K562 (cell line): ENCODE results near the gene CFAP54. TPM values are rescaled to one million over a fixed set of nuclear protein-coding genes. Genes with fewer than 3 reads are reported as not detected.

Source experiments
- ATAC-seq: fragments of 200-7000 bp; cut with Tn5 transposase; 3 replicates; pipeline ENCODE4 v1.9.1; 2020; ENCODE audit warnings: moderate library complexity
- BruUV-seq: library from RNA; stranded (reverse); fragments of 400-500 nt; replicated peaks from 2 replicates; lab custom pipeline; 2021; lab: Mats Ljungman, UMichigan
- CTCF ChIA-PET: fragments of 300-600 bp; formaldehyde crosslinking; extraction: SDS; loops from one replicate; lab custom pipeline; 2021; ENCODE audit warnings: low intra/inter-chr PET ratio; lab: Yijun Ruan, JAX
- POLR2A ChIA-PET: fragments of 300-600, 350-650 bp; sonication (Branson Sonifier 250); formaldehyde crosslinking; extraction: SDS; loops from one replicate; lab custom pipeline; 2021; ENCODE audit warnings: antibody characterized with exemption, inconsistent platforms; lab: Yijun Ruan, JAX
- DNase-seq, 4 experiments: peaks; one replicate each; pipeline versions ENCODE4 v3.0.0 to v3.0.0-alpha.2; 2011 to 2018; ENCODE audit warnings: low spot score in 3 of 4, mixed read lengths in 3 of 4; ENCODE audit errors: extremely low read depth in 1 of 4
- FAIRE-seq: peaks from 2 replicates; lab custom pipeline; 2011; peaks lifted over from hg19 to GRCh38; lab: Jason Lieb, UNC
- H2AFZ ChIP-seq: 2 replicates; pipeline ENCODE4 v1.6.0; 2011; ENCODE audit warnings: low read depth, low read length, control low read depth, inconsistent platforms
- H3K27ac ChIP-seq: fragments of 200-600 bp; 3 replicates; pipeline ENCODE4 v1.8.0; 2011; ENCODE audit warnings: low read depth, mild to moderate bottlenecking, control low read depth, inconsistent platforms, low read length, moderate library complexity, mixed read lengths; ENCODE audit errors: extremely low read depth
- H3K27me3 ChIP-seq, 2 experiments: fragments of 300-600 bp in 1 of 2; 2 replicates in 1 of 2; 3 replicates in 1 of 2; pipeline versions ENCODE4 v1.6.0 to v1.8.0; 2011; ENCODE audit warnings: inconsistent platforms in 2 of 2, low read length in 2 of 2, mild to moderate bottlenecking in 1 of 2, mixed read lengths in 1 of 2, moderate library complexity in 1 of 2; ENCODE audit not compliant: control insufficient read depth in 2 of 2, insufficient read depth in 2 of 2
- H3K36me3 ChIP-seq: fragments of 300-600 bp; 3 replicates; pipeline ENCODE4 v1.8.0; 2011; ENCODE audit warnings: mild to moderate bottlenecking, low read length, inconsistent platforms; ENCODE audit not compliant: control insufficient read depth, insufficient read depth
- H3K4me1 ChIP-seq, 2 experiments: fragments of 200-600 bp in 1 of 2; replicated peaks in 1 of 2; 2 replicates in 1 of 2; 3 replicates in 1 of 2; pipeline versions ENCODE4 v1.5.1 to v1.8.0; 2011; ENCODE audit warnings: inconsistent platforms in 2 of 2, low read length in 2 of 2, mild to moderate bottlenecking in 1 of 2, mixed read lengths in 1 of 2, moderate library complexity in 1 of 2; ENCODE audit not compliant: control insufficient read depth in 2 of 2, insufficient read depth in 2 of 2
- H3K4me2 ChIP-seq: 2 replicates; pipeline ENCODE4 v1.6.1; 2011; ENCODE audit warnings: low read length, control low read depth, inconsistent platforms, mixed read lengths; ENCODE audit not compliant: insufficient read depth
- H3K4me3 ChIP-seq: fragments of 200-600 bp; sonication (generic), shearing (Covaris generic); 2 replicates; pipeline ENCODE4 v1.5.1; 2016; ENCODE audit warnings: control low read depth, inconsistent platforms
- H3K79me2 ChIP-seq: fragments of 200-600 bp; 3 replicates; pipeline ENCODE4 v1.8.0; 2011; ENCODE audit warnings: low read length, inconsistent platforms; ENCODE audit not compliant: control insufficient read depth, insufficient read depth
- H3K9ac ChIP-seq, 2 experiments: 2 replicates each; pipeline versions ENCODE4 v1.6.0 to v1.6.1; 2011; ENCODE audit warnings: low read depth in 2 of 2, low read length in 2 of 2, control low read depth in 1 of 2, inconsistent platforms in 1 of 2, mild to moderate bottlenecking in 1 of 2, mixed read lengths in 1 of 2; ENCODE audit not compliant: insufficient read depth in 1 of 2
- H3K9me1 ChIP-seq: one replicate; pipeline ENCODE4 v1.6.0; 2011; ENCODE audit warnings: inconsistent platforms, mild to moderate bottlenecking, low read length, moderate library complexity; ENCODE audit not compliant: control insufficient read depth, insufficient read depth
- H3K9me3 ChIP-seq: replicated peaks from 2 replicates; pipeline ENCODE4 v1.5.1; 2011; ENCODE audit warnings: low read depth, low read length, inconsistent platforms; ENCODE audit not compliant: control insufficient read depth, insufficient read depth
- H4K20me1 ChIP-seq: replicated peaks from 2 replicates; pipeline ENCODE4 v1.6.1; 2011; ENCODE audit warnings: low read length, inconsistent platforms, mixed read lengths; ENCODE audit not compliant: control insufficient read depth, insufficient read depth
- ESRRB ChIP-seq: fragments of 250-450 bp; sonication (Bioruptor Pico); IDR thresholded peaks from 2 replicates; pipeline ENCODE4 v1.5.0; 2020; ENCODE audit warnings: mild to moderate bottlenecking, moderate library complexity, borderline replicate concordance
- HOXB6 ChIP-seq: fragments of 250-450 bp; sonication (Bioruptor Pico); IDR thresholded peaks from 2 replicates; pipeline ENCODE4 v1.5.1; 2022; ENCODE audit warnings: mild to moderate bottlenecking, borderline replicate concordance
- PCBP1 ChIP-seq: fragments of 200-400 bp; formaldehyde crosslinking; IDR thresholded peaks from 2 replicates; pipeline ENCODE4 v1.6.1; 2018; ENCODE audit warnings: mild to moderate bottlenecking, low read depth, low read length; ENCODE audit not compliant: poor library complexity, severe bottlenecking
- PTRF ChIP-seq: fragments of 450-650 bp; IDR thresholded peaks from 2 replicates; pipeline ENCODE4 v1.6.1; 2016; ENCODE audit warnings: mild to moderate bottlenecking, missing genetic modification characterization, missing compliant biosample characterization
- RBM34 ChIP-seq: fragments of 200-400 bp; formaldehyde crosslinking; IDR thresholded peaks from 2 replicates; pipeline ENCODE4 v1.6.1; 2018; ENCODE audit warnings: low read length, borderline replicate concordance; ENCODE audit not compliant: insufficient read depth
- RHOXF2B ChIP-seq: fragments of 250-450 bp; sonication (Bioruptor Pico); conservative IDR thresholded peaks from 2 replicates; pipeline ENCODE4 v1.5.1; 2021
- RNF2 ChIP-seq: sonication (generic); IDR thresholded peaks from 2 replicates; pipeline ENCODE4 v1.6.1; 2016
- SMARCA5 ChIP-seq: fragments of 450-650 bp; IDR thresholded peaks from 2 replicates; pipeline ENCODE4 v1.6.1; 2016
- XRCC5 ChIP-seq: fragments of 200-400 bp; formaldehyde crosslinking; IDR thresholded peaks from 2 replicates; pipeline ENCODE4 v1.6.1; 2017; ENCODE audit warnings: low read depth, mild to moderate bottlenecking, low read length
- ZFP1 ChIP-seq: fragments of 450-650 bp; formaldehyde crosslinking; IDR thresholded peaks from 2 replicates; pipeline ENCODE4 v1.4.0; 2020; ENCODE audit warnings: mild to moderate bottlenecking, mixed read lengths
- ZNF507 ChIP-seq: conservative IDR thresholded peaks from 2 replicates; pipeline ENCODE4 v1.6.1; 2017; ENCODE audit warnings: missing genetic modification characterization, missing compliant biosample characterization
- WGBS: fragments of 100-300 bp; shearing (Covaris generic); methylation state at CpG from one replicate; pipeline ENCODE4 v1.1.6; 2016; ENCODE audit warnings: low coverage, mixed read lengths; ENCODE audit not compliant: insufficient coverage; ENCODE audit errors: missing lambda C conversion rate; 5-methylcytosine and 5-hydroxymethylcytosine counted together
- in situ Hi-C: fragments of 300-500 bp; cut with MboI; formaldehyde crosslinking; loops from 4 replicates; pipeline ENCODE4 v1.15.0; 2018; ENCODE audit warnings: inconsistent platforms, mixed read lengths
- intact Hi-C: fragments of 100-400 bp; cut with micrococcal nuclease; formaldehyde crosslinking; loops from 2 replicates; pipeline ENCODE4 v1.14.2; 2022
- polyA plus RNA-seq, 8 experiments: library from polyadenylated mRNA; depleted of rRNA in 4 of 8; stranded (reverse) in 5 of 8; unstranded in 3 of 8; fragments of >200 nt; fragmentation: Nextera tagmentation in 2 of 8; fragmentation: Illumina TruSeq in 1 of 8; extraction: Ambion mirVana in 2 of 8; extraction: Trizol in 1 of 8; gene quantifications; 2 replicates each; pipeline versions ENCODE4 v1.2.1 to v1.2.3, GENCODE V29; 2011 to 2014; ENCODE audit warnings: inconsistent platforms in 1 of 8, missing spikeins in 1 of 8
- total RNA-seq, 7 experiments: library from RNA; depleted of rRNA in 6 of 7; stranded (reverse); fragments of >200 nt in 6 of 7; fragmentation: Illumina TruSeq in 2 of 7; extraction: Trizol in 2 of 7; gene quantifications; 2 replicates each; pipeline versions ENCODE4 v1.2.1 to v1.2.3, GENCODE V29; 2011 to 2021; ENCODE audit warnings: low replicate concordance in 1 of 7
- TF ChIP-seq, protein P1 (sequence below): fragments of 250-450 bp; sonication (Bioruptor Pico); IDR thresholded peaks from 2 replicates; pipeline ENCODE4 v1.4.0; 2020; ENCODE audit warnings: mild to moderate bottlenecking, moderate library complexity
- TF ChIP-seq, protein P2 (sequence below): fragments of 450-650 bp; formaldehyde crosslinking; IDR thresholded peaks from 2 replicates; pipeline ENCODE4 v1.4.0; 2020; ENCODE audit warnings: mild to moderate bottlenecking, mixed read lengths
- TF ChIP-seq, protein P3 (sequence below): fragments of 250-450 bp; sonication (Bioruptor Pico); IDR thresholded peaks from 2 replicates; pipeline ENCODE4 v1.5.1; 2021; ENCODE audit warnings: mild to moderate bottlenecking
- TF ChIP-seq, protein P4 (sequence below): sonication (generic); formaldehyde crosslinking; IDR thresholded peaks from 2 replicates; pipeline ENCODE4 v1.8.0; 2022; ENCODE audit warnings: mild to moderate bottlenecking, missing genetic modification reagents

CFAP54 gene
- total and polyA plus RNA-seq, 9 of the 15 experiments (the other 6 are each of a cell fraction or from before 2014, with no cell fraction given): 0.03 to 0.23 (median 0.10) TPM; not detected in 3

DNA sequence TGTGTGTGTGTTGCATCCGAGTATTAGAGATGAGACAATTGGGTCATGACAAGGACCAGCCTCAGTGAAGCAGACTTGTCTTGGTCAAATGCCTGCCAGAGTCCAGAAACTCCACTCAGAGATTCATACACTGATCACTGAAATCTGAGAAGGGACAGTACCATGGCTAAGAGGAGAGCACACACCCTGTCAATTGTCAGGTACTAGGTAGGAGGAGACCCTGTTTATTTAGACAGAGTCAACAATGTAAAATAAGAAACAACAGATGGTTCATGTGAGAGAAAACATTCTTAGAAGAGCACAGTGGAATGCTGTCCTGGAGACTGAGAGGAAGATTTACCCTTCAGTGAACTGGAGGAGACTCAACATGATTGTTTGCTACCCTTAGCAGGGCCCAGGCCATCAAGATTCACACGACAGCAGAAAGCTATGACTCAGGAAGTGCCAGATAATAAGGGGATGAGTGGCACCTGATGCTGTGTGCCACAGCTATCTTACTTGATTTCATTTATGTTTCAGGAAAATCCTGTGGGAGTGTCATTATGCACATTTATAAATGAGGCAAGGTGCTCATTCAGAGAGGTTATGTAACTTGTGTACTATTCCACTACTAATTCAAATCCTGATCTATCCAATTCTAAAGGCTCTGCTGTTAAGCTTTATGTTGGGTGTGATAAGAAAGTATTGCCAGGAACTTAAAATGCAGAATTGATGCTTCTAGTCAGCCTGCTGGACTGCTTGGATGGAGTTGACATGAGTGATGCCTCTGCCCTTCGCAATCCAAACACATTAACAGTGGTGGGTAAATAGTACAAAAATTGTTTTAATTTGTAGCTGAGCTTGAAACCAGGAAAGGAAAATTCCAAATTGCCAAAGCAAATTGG is 281.1 kb downstream of the CFAP54 start:
- H3K27me3 ChIP-seq: no peaks in the 10 kb centered on the region
- H3K9me1 ChIP-seq: no peaks in the 10 kb centered on the region
- no peak overlapping the region for H3K9ac ChIP-seq
- FAIRE-seq: no peak
- no TSS peak for BruUV-seq
- H2AFZ ChIP-seq: no peak overlapping the region
- CTCF ChIA-PET: no interaction called here
- no peaks in the 10 kb centered on the region for H4K20me1 ChIP-seq
- no peak overlapping the region for H3K4me3 ChIP-seq
- H3K27ac ChIP-seq: no peak overlapping the region
- no peak for DNase-seq
- no peak for ATAC-seq
- in situ Hi-C loops (no loop called here), intact Hi-C loops (no loop called here)
- no peak overlapping the region for H3K4me2 ChIP-seq
- no peaks in the 10 kb centered on the region for H3K4me1 ChIP-seq
- no peaks in the 10 kb centered on the region for H3K79me2 ChIP-seq
- POLR2A ChIA-PET: no interaction called here
- no peaks in the 10 kb centered on the region for H3K9me3 ChIP-seq
- 2% methylated on average over 3 of the region's 3 CpGs for WGBS
- H3K36me3 ChIP-seq: no peaks in the 10 kb centered on the region
- TF ChIP-seq RHOXF2B (no peak), RNF2 (no peak), RBM34 (no peak), ZFP1 (CRISPR knock-in tag) (no peak), SMARCA5 (no peak), ZNF507 (tag) (no peak), XRCC5 (no peak), ESRRB (CRISPR knock-in tag) (no peak), HOXB6 (no peak), PCBP1 (no peak), PTRF (tag) (no peak)
- TF ChIP-seq, protein P1, sequence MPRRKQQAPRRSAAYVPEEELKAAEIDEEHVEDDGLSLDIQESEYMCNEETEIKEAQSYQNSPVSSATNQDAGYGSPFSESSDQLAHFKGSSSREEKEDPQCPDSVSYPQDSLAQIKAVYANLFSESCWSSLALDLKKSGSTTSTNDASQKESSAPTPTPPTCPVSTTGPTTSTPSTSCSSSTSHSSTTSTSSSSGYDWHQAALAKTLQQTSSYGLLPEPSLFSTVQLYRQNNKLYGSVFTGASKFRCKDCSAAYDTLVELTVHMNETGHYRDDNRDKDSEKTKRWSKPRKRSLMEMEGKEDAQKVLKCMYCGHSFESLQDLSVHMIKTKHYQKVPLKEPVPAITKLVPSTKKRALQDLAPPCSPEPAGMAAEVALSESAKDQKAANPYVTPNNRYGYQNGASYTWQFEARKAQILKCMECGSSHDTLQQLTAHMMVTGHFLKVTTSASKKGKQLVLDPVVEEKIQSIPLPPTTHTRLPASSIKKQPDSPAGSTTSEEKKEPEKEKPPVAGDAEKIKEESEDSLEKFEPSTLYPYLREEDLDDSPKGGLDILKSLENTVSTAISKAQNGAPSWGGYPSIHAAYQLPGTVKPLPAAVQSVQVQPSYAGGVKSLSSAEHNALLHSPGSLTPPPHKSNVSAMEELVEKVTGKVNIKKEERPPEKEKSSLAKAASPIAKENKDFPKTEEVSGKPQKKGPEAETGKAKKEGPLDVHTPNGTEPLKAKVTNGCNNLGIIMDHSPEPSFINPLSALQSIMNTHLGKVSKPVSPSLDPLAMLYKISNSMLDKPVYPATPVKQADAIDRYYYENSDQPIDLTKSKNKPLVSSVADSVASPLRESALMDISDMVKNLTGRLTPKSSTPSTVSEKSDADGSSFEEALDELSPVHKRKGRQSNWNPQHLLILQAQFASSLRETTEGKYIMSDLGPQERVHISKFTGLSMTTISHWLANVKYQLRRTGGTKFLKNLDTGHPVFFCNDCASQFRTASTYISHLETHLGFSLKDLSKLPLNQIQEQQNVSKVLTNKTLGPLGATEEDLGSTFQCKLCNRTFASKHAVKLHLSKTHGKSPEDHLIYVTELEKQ: no peak
- TF ChIP-seq, protein P2, sequence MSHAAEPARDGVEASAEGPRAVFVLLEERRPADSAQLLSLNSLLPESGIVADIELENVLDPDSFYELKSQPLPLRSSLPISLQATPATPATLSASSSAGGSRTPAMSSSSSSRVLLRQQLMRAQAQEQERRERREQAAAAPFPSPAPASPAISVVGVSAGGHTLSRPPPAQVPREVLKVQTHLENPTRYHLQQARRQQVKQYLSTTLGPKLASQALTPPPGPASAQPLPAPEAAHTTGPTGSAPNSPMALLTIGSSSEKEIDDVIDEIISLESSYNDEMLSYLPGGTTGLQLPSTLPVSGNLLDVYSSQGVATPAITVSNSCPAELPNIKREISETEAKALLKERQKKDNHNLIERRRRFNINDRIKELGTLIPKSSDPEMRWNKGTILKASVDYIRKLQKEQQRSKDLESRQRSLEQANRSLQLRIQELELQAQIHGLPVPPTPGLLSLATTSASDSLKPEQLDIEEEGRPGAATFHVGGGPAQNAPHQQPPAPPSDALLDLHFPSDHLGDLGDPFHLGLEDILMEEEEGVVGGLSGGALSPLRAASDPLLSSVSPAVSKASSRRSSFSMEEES (CRISPR knock-in tag): no peak
- TF ChIP-seq, protein P3, sequence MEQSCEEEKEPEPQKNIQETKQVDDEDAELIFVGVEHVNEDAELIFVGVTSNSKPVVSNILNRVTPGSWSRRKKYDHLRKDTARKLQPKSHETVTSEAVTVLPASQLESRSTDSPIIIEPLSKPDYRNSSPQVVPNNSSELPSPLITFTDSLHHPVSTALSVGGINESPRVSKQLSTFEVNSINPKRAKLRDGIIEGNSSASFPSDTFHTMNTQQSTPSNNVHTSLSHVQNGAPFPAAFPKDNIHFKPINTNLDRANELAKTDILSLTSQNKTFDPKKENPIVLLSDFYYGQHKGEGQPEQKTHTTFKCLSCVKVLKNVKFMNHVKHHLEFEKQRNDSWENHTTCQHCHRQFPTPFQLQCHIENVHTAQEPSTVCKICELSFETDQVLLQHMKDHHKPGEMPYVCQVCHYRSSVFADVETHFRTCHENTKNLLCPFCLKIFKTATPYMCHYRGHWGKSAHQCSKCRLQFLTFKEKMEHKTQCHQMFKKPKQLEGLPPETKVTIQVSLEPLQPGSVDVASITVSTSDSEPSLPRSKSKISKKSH: no peak
- TF ChIP-seq, protein P4, sequence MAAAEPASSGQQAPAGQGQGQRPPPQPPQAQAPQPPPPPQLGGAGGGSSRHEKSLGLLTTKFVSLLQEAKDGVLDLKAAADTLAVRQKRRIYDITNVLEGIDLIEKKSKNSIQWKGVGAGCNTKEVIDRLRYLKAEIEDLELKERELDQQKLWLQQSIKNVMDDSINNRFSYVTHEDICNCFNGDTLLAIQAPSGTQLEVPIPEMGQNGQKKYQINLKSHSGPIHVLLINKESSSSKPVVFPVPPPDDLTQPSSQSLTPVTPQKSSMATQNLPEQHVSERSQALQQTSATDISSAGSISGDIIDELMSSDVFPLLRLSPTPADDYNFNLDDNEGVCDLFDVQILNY (CRISPR knock-in tag): no peak
